HG03558 (cell line): ENCODE data around the gene NDUFB3.
"Not testable (repeated sequence)": the region's sequence is repeated elsewhere in the genome, so short reads cannot be mapped to it uniquely, and the experiment has no call there.

Experiments
- ATAC-seq: cut with Tn5 transposase; IDR thresholded peaks from one replicate; pipeline ENCODE4 v1.9.1; 2021; ENCODE audit warnings: moderate number of reproducible peaks; ENCODE audit not compliant: unreplicated experiment; ENCODE audit errors: extremely low read depth

The NDUFB3 gene

DNA sequence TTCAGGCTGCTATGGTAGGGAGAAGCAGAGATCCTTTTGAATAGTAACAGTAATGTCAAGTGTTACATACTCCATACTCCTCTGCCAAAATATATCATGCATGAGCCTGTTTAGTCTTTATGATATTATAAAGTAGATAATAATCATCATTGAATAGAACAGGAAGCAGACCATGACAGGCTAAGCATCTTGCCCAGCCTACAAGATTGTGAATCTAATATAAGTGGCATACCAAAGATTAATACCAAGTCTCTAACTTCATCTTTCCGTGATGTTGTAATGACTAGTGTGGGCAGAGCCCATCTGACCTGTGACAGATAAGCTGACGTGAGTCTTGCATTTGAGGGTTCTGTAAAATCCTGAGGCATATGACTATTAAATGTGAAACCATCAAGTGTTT, 13.1 kb downstream of the NDUFB3 start:
- no peak for ATAC-seq

DNA sequence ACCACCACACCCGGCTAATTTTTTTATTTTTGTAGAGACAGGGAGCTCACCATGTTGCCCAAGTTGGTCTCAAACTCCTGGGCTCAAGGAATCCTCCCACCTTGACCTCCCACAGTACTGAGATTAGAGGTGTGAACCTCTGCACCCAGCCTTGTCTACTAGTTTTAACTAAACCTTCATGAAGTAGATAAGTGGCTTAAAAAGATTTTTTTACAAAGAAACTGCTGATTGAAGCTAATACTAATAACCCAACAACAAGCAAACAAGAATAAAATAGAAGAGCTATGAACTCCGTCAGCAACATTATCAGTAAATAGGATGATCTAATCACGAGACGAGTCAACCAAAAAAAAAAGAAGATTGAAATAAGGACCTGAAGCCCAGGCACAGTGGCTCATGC, 18.8 kb downstream of the NDUFB3 start:
- no peak for ATAC-seq

DNA sequence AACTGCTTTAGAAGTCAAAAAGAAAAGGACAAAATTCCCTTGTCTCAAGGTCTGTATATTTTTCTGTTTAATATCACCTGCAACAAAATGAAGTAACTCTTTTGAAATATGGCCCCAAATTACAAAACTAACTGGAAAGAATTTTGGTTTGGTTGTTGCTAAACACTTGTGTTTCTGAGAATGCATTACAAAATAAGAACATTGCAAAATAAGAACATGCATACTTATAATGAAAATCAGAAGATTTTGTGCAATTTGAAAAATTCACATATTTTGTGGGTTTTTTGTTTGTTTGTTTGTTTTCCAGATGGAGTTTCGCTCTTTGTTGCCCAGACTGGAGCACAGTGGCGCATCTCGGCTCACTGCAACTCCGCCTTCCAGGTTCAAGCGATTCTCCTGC, 21.8 kb downstream of the NDUFB3 start:
- ATAC-seq, result no peak

DNA sequence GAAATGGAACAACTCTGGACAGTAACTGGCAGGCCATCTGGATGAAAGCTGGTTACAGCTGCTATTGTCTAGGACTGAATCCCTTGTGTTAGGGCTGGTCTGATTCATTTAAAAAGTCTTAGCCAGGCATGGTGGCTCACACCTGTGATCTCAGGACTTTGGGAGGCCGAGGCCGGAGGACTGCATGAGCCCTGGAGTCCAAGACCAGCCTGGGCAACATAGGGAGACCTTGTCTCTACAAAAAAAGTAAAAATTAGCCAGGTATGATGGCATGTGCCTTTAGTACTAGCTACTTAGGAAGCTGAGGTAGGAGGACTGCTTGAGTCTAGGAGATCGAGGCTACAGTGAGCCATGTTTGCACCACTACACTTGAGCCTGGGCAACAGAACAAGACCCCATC, 28.7 kb downstream of the NDUFB3 start:
- ATAC-seq, result no peak

DNA sequence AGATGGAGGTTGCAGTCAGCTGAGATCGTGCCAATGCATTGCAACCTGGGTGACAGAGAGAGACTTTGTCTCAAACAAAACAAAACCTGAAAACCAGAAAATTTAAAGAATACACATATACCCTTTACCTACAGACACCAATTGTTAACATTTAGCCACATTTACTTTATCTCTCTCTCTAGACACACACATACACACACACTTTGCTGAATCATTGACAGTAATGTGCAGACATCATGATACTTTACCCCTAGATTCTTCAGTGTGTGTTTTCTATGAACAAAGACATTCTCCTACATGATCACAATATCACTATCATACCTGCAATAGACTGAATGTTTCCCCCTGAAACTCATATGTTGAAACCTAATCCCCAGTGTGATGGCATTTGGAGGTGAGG, 34.0 kb downstream of the NDUFB3 start:
- ATAC-seq, result no peak

DNA sequence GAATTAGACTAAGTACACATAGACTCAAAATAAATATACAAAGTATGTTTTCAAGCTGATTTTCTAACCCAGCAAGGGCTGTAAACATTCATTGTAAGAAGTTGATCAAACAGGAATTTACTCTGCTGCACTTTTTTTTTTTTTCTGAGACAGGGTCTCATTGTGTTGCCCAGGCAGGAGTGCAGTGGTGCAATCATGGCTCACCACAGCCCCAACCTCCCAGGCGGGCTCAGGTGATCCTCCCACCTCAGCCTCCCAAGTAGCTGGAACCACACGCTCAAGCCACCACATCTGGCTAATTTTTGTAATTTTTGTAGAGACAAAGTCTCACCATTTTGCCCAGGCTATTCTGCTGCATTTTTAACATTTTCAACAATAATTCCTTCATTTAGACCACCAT, 35.8 kb downstream of the NDUFB3 start:
- ATAC-seq, result no peak

DNA sequence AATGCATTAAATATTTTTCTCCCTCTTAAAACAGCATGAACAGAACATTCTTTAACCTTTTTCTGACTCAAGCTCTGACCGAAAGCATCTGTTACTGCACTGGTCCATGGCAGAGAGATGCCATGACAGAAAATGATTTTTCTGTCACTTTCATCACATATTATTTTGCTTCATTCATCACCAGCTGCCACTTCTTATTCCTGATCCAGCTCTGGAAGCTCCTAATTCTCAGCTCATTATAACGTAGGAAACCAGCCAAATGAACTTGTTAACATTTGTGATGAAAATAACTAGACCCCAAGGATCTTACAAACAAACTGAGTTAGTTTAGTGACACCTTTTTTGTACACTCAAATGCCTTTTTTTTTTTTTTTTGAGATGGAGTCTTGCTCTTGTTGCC, 36.5 kb downstream of the NDUFB3 start:
- no peak for ATAC-seq

DNA sequence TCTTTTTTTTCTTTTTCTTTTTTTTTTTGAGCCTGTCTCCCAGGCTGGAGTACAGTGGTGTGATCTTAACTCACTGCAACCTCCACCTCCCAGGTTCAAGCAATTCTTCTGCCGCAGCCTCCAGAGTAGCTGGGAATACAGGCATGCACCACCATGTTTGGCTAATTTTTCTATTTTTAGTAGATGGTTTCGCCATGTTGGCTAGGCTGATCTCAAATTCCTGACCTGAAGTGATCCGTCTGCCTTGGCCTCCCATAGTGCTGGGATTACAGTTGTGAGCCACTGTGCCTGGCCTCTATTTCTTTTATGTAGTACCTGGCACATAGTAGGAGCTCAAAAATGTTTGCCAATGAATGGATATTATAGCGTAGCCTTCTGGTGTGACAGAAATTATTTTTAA, 37.4 kb downstream of the NDUFB3 start:
- ATAC-seq, result no peak

DNA sequence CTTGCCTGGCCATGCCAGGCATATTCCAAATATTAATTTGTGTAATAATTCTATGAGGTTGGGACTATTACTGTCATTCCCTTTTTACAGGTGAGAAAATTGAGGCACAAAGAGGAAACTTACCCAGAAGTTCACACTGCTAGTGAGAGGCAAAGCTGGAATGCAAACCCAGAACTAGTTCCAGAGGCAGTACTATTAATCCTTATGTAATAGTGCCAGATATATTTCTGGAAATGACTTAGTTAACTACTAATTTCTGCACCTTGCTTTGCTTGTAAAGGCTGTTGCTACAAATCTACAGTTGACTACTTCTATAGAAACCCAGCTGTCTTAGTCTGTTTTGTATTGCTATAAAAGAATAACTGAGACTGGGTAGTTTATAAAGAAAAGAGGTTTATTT, 38.8 kb downstream of the NDUFB3 start:
- no peak for ATAC-seq

DNA sequence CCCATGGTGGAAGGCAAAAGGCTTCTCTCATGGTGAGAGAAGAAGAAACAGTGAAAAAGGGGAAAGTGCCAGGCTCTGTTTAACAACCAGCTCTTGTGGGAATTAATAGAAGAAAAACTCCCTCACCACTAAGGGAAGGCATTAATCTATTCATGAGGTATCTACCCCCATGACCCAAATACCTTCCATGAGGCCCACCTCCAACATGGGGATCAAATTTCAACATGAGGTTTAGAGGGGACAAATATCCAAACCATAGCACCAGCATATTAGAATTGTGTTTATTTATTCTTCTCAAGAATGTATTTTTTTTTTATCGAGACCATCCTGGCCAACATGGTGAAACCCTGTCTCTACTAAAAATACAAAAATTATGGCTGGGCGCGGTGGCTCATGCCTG, 39.3 kb downstream of the NDUFB3 start:
- ATAC-seq, result no peak

DNA sequence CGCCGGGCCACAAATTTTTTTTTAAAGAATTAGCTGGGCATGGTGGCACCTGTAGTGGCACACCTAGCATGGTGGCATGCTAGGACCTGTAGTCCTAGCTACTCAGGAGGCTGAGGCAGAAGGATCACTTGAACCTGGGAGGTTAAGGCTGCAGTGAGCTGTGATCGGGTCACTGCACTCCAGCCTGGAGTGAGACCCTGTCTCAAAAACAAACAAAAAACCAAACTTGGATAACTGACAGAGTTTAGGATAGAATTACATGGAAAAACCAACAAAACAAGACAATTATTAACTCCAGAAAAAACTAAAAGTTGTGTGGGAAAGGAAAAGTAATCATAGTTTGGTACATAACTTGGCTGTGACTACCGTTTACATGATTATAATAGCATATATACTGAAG, 42.5 kb downstream of the NDUFB3 start:
- no peak for ATAC-seq

DNA sequence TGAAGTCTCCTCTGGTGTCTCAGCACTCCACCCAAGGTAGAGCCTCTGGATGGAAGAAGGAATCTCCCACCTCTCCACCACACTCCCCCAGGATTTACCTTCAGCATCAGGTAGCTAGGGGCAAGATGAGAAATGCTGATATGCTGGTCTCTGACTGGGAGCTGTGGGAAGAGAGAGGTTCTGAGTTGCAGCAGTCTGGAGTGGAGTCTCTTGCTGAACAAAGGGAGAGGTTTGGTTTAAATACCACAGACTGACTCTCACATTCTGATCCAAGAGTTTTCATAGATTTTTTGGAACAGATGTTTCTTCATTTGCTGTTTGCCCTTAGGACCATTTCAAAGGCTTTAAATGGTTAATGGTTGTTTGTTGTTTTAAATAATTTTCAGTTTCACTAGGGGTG, 43.0 kb downstream of the NDUFB3 start:
- ATAC-seq, result no peak

DNA sequence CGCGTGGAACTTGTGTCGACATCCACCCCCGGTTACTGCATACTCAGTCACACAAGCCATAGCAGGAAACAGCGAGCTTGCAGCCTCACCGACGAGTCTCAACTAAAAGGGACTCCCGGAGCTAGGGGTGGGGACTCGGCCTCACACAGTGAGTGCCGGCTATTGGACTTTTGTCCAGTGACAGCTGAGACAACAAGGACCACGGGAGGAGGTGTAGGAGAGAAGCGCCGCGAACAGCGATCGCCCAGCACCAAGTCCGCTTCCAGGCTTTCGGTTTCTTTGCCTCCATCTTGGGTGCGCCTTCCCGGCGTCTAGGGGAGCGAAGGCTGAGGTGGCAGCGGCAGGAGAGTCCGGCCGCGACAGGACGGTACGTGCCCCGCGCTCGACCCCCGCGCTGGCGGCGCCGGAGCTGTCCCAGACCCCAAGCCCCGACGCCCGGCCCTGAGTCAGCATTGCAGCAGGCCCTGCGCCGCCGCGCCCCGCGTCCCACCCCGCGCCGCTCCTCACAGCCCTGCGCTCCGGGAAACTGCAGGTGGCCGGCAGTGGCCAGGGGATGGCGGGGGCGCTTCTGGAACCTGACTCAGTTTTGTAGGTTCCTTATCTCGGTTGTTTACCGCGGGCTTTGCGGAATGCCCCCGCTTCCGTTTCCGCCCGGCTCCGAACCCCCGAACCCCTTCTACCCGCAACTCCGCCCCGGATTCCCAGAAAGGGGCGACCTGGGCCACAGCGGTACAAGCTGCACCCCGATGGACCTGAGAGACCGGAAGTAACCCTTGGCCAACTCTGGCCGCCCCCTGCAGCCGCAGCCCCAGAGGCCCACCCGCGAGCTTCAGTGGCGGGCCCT, 44.5 kb downstream of the NDUFB3 start, which contains the start of gene CFLAR:
TSS of gene CFLAR (plus strand) at position 50 of the 844 bp plus-strand sequence. CDS start 13,702 bp downstream, outside the sequence.
- ATAC-seq, result no peak

DNA sequence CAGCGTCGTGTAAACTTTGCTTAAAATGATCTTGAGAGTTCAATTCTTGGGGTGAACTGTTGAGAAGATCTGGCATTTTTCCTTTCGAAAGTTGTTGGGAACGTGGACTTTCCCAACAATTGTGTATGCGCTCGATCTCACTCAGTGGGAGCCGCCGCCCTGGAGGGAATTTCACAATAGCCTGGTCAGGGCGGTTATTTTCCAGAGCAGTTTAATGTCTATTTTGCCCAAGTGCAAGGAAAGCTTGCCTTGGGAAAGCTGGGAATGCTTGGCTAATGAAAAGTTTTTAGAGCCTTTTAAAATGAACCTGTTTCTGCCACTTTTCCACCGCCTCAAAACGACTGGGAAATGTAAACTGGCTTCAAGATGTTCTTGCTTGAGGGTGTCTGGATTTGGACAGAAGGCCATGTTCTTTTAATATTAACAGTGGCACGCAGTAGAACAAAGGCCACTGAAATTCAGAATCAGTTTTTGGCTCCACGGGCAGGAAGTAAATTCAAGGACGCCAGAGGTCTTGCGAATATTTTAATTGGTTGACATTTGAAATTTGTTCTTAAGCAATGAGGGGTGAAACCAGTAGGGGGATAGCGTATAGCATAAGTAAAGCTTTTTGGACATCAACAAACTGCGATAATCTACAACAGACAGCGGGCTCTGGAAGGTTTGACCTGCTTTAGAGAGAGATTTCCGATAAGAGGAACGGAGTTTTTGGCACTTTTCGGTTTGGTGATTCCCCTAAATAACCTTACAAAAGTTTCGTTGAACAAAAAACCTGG, 45.3 kb downstream of the NDUFB3 start:
- ATAC-seq, result no peak

DNA sequence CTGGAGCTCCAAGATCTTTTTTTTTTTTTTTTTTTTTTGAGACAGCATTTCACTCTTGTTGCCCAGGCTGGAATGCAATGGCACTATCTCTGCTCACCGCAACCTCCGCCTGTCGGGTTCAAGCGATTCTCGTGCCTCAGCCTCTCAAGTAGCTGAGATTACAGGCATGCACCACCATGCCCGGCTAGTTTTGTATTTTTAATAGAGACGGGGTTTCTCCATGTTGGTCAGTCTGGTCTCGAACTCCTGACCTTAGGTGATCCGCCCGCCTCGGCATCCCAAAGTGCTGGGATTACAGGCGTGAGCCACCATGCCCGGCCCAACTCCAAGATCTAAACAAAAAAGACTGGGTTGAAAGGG, 45.9 kb downstream of the NDUFB3 start:
- not testable (repeated sequence) for ATAC-seq

DNA sequence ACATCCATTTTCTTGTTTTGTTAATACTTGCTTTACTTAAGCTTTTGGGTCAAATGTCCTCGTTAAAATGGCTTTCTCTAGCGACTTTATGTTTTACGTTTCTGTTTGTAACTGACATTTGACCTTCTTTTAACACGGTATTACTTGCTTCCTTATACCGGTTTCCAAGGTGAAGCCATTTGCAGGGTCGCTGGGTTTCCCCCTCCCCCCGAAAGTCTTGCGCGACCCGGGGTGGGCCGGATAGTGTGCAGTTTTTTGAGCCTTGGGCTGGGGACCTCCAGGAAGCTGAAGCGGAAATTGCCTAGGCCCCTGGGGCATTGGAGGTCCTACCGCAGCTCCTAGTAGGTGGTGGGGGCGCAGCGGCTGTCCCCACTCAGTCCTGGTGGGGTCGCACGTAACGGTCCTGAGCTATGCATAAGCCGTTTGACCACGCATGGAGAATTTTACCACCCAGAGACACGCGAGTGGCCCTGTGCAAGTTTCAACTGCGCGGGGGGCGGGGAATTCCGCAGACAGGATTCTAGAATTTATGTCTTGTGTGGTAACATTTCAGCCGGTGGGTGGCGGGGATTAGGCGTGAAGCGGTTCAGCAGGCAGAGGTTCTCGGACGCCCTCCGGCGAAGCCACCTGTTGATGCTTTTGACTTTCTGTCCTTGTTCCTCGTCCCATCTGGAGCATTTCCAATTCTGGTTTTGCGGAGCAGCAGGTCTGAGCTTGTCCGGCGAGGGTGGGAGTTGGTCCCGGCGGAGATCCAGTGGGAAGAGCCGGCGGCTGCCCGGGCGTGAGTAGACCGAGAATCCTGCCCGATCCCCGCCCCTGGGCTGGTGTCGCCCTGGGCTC, 46.5 kb downstream of the NDUFB3 start:
- ATAC-seq, result peak; percentile 20

DNA sequence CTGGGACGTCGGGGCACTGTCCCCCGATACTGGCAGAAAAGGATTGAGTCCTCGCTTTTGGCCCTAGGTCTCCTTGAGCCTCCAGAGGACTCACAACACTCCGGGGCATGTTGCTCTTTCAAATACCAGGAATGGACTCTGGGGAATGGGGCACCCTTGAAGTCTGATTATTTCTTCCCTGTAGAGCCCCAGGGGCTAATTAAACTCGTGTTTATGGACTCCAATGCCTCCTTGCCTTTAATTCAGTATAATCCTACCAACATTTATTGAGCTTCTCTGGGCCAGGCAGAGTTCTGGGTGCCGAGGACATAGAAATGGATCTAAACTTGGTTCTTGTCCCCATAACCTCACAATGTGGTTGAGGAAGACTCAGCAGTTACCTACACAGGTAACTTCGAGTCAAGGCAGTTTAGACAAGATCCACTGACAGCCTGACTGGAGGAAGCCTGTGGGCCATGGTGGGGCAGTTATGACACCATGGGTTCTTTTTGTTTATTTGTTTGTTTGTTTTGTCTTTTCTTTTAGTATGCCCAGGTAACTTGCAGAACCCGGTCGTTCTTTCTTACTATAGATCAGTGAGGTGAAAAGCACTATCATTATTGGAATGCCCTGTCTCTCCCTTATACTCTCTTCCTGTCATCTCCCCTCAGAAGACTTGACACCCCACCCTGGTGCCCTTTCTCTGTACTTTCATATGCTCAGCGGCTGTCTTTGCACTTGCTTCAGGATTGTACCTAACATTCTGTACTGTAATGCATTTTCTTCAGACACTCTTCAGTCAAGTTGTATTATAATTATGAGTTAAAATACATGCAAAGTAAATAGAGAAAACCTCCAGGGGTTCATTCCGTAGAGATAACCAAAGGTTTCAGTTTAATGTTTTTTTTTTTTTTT, 47.4 kb downstream of the NDUFB3 start:
- no peak for ATAC-seq

DNA sequence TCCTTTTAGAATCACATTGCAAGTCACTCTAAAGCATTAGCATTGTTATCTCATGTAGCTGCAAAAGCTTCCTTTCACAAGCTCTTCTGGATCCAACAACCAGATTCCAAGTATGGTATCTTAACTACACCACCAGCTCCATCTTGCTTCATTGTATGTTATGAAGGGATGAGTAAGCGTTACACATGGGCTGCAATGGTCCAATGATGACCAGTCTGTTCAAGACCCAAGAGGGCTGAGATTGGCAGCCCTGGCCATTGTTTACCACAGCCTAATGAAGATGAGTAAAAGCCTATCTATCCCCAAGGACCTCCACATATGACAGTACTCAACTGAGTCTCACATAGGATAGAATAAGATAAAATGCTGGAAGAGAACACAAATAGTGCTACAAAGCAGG, 50.5 kb downstream of the NDUFB3 start:
- no peak for ATAC-seq

DNA sequence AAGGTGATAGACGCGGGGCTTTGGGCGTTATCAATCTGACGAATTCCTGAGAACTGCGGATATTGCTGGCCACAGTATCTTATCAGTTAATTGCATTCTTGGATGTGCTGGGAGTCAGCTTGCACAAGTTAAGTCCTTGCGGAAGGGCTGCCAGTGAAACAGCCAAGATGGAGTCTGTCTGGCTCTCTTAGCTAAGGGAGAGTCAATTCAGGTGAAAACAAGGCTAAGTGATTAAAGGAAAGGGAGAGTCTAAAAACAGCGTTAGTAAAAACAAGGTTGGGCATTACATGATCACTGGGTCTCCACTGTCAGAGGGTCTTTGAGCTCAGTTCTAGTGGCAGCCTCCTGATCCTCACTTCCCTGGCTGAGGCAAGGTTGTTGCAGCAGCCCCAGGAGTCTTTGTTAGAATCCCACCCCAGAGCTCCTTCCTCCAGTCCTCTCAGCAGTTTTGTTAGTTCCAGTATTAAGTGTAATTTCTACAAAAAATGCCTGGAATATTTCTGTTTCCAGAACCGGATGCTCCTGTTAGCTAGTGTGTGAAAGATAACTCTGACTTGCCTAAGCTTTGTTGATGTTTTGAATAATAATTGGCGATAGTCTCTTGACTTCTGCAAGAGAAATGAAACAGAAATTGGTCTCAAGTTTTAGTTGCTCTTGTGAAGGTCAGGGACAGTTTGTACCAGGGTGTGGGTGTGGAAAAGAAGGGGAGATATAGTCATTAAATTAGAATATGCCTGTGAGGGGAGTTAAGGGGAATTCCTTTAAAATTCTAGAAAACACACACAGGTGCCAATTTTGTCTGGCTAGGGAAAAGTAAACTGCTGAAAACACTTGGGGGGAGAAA, 54.7 kb downstream of the NDUFB3 start:
- no peak for ATAC-seq
